ENCODE data around the gene DIP2B. TPM values are rescaled to one million over a fixed set of nuclear protein-coding genes. Genes with fewer than 3 reads are reported as not detected.

DIP2B gene
- total and polyA plus RNA-seq, 2 donors from 2014 or later = 4.6 to 23.3 TPM

- intact Hi-C loops (cut with DNase I) = no loop called here
- Histone ChIP-seq H3K27me3 (ENCODE audit: control insufficient read depth, insufficient read depth, low read length) (no peaks in the 10 kb centered on the region), H3K4me1 (ENCODE audit: control insufficient read depth in 2 of 3, insufficient read depth in 2 of 3, low read depth in 1 of 3, low read length in 3 of 3) (no peaks in the 10 kb centered on the region), H3K27ac (ENCODE audit: low read depth in 2 of 2, low read length in 2 of 2) (no peak overlapping the region), H3K4me3 (ENCODE audit: low read length in 3 of 3) (no peak overlapping the region), H3K9ac (ENCODE audit: low read length in 3 of 3) (no peak overlapping the region), H3K9me3 (ENCODE audit: control insufficient read depth in 2 of 3, insufficient read depth in 1 of 3, low read length in 3 of 3) (no peaks in the 10 kb centered on the region), H3K36me3 (ENCODE audit: control insufficient read depth in 2 of 3, insufficient read depth in 3 of 3, low read length in 3 of 3) (no peaks in the 10 kb centered on the region)
- DNase-seq = no peak
- TF ChIP-seq CTCF (IDR thresholded peaks at IDR 0.05; ENCODE audit: borderline replicate concordance, extremely low read depth, insufficient read depth) = no peak
- FAIRE-seq = no peak
Observed at GRCh38 chr12:50776749-50777728, 272.3 kb downstream of the DIP2B start.

- intact Hi-C loops (cut with DNase I) = no loop called here
- Histone ChIP-seq H3K36me3 (ENCODE audit: control insufficient read depth in 2 of 3, insufficient read depth in 3 of 3, low read length in 3 of 3) (no peaks in the 10 kb centered on the region), H3K27ac (ENCODE audit: low read depth in 2 of 2, low read length in 2 of 2) (no peak overlapping the region), H3K9me3 (ENCODE audit: control insufficient read depth in 2 of 3, insufficient read depth in 1 of 3, low read length in 3 of 3) (no peaks in the 10 kb centered on the region), H3K4me3 (ENCODE audit: low read length in 3 of 3) (no peak overlapping the region), H3K4me1 (ENCODE audit: control insufficient read depth in 2 of 3, insufficient read depth in 2 of 3, low read depth in 1 of 3, low read length in 3 of 3) (no peaks in the 10 kb centered on the region), H3K27me3 (ENCODE audit: control insufficient read depth, insufficient read depth, low read length) (no peaks in the 10 kb centered on the region), H3K9ac (ENCODE audit: low read length in 3 of 3) (no peak overlapping the region)
- no peak for DNase-seq
- FAIRE-seq = no peak
- no peak for TF ChIP-seq CTCF (IDR thresholded peaks at IDR 0.05; ENCODE audit: borderline replicate concordance, extremely low read depth, insufficient read depth)
Observed at GRCh38 chr12:50778663-50779590, 274.1 kb downstream of the DIP2B start.

- no peaks in the 10 kb centered on the region for H3K36me3 ChIP-seq (ENCODE audit: control insufficient read depth in 2 of 3, insufficient read depth in 3 of 3, low read length in 3 of 3)
- H3K27ac ChIP-seq (ENCODE audit: low read depth in 2 of 2, low read length in 2 of 2) = no peak overlapping the region
- no peaks in the 10 kb centered on the region for H3K9me3 ChIP-seq (ENCODE audit: control insufficient read depth in 2 of 3, insufficient read depth in 1 of 3, low read length in 3 of 3)
- TF ChIP-seq CTCF (IDR thresholded peaks at IDR 0.05; ENCODE audit: borderline replicate concordance, extremely low read depth, insufficient read depth) = no peak
- intact Hi-C loops (cut with DNase I) = no loop called here
- no peaks in the 10 kb centered on the region for H3K4me1 ChIP-seq (ENCODE audit: control insufficient read depth in 2 of 3, insufficient read depth in 2 of 3, low read depth in 1 of 3, low read length in 3 of 3)
- DNase-seq = no peak
- H3K4me3 ChIP-seq (ENCODE audit: low read length in 3 of 3) = no peak overlapping the region
- H3K9ac ChIP-seq (ENCODE audit: low read length in 3 of 3) = no peak overlapping the region
- H3K27me3 ChIP-seq (ENCODE audit: control insufficient read depth, insufficient read depth, low read length) = no peaks in the 10 kb centered on the region
- no peak for FAIRE-seq
Observed at GRCh38 chr12:50780013-50780412, 275.2 kb downstream of the DIP2B start.
